Bone marrow (tissue), 2 donors: ENCODE measurements around the gene ZCCHC2.

Source experiments
- DNase-seq, 2 donors: peaks; one replicate each; lab custom pipeline; 2025; lab: John Stamatoyannopoulos, UW

Gene ZCCHC2

GRCh38 chr18:62522504-62523254, at the start of gene ZCCHC2:
TSS of gene ZCCHC2 (plus strand) at chr18:62523025. CDS start at chr18:62523425, 400 bp downstream.
- DNase-seq = peak; percentile 91 to 98

DNA sequence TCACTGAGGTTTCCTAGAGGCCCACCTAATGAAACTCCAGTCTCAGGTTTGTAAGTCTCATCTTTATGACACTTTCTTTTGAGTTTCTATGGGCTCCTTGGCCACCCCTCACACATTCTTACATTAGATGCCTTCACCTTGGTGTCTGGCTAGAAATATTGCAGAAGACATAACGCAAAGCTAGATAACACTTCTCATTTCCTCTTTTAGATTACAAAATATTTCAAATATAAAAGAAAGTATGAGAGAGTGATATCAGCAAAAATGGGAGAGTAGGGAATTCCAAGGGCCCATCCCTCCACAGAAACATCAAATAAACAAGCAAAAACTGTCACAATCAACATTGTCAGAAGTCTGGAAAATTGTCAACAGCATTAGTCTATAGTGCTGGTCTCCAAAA, 43.3 kb upstream of the ZCCHC2 start:
- DNase-seq = no peak

DNA sequence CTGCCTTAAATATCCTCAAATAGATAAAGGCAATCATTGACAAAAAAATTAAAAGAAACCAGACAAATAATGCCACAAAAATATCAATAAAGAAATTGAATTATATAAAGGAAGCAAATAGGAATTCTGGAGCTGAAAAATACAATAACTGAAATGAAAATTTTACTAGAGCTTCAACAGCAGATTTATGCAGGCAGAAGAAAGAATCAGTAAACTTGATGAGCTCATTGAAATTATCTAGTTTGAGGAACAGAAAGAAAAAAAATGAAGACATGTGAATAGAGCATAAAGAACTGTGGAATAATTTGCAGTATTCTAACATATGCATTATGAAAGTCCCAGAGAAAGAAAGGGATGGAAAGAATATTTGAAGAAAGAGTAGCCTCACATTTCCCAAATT, 41.9 kb upstream of the ZCCHC2 start:
- no peak for DNase-seq

GRCh38 chr18:62484941-62485340, 37.9 kb upstream of the ZCCHC2 start:
- no peak for DNase-seq

DNA sequence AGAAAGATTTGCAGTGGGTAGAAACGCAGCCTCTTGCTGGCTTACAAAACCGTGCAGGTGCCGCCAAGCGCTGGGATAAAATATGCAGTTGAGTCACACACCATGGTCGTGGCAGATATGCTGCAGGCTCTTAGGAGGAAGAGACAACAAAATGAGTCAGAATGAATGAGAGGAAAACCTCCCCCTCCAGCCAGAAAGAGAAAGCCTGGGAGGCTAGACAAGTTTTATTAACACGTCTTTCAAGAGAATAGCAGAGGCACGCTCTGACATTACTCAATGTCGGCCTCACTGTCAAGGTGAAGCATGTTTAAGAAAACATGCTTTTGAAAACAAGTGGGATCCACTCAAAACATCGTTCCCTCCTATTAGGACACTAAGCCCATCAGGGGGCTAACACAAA, 37.1 kb upstream of the ZCCHC2 start:
- no peak for DNase-seq

DNA sequence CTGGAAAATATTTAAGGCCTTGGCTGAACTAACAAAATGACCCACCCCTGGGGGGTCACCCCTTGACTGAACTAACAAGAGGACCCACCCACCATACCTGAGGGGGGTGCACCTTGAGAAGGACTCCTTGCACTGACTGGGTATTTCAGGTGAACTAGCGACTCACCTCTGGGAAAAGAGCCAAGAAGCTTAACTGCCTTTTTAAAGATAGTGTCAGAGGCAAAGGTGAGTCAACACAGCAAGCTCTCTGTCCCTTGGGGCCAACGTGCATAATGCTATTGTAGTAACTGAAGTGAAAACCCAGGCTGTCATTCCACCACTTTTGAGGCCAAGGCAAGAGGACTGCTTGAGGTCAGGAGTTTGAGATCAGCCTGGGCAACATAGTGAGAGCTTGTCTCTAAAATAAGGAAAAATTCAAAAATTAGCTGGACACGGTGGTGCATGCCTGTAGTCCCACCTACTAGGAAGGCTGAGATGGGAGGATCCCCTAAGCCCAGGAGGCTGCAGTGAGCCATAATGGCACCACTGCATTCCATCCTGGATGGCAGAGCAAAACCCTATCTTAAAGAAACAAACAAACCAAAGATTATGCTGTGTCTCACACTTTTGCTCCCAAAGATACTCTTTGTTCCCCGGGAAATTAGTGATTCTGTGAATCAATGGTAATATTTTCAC, 36.4 kb upstream of the ZCCHC2 start:
- no peak for DNase-seq

- DNase-seq = no peak
Observed at GRCh38 chr18:62487161-62487560, 35.7 kb upstream of the ZCCHC2 start.

DNA sequence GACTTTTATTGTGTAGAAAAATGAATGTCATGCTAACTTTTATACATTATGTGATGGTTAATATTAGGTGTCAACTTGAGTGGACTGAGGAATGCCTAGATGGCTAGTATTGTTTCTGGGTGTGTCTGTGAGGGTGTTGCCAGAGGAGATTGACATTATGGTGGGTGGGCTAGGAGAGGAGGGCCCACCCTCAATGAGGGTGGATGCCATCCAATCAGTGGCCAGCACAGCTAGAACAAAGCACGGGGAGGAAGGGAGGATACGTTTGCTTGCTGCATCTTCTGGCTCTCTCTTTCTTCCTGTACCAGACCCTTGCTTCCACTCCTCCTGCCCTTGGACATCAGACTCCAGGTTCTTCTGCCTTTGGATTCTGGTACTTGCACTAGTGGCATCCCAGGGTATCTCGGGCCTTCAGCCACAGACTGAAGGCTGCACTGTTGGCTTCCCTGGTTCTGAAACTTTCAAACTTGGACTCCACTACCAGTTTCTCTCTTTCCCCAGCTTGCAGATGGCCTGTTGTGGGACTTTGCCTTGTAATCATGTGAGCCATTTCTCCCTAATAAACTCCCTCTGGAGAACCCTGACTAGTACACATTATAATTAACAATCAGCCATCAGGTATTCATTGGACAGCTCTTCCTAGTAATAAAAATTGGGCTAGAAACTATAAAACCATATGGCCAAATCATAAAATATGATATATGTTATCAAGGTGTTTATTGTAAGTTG, 31.7 kb upstream of the ZCCHC2 start:
- no peak for DNase-seq

- no peak for DNase-seq
Observed at GRCh38 chr18:62493033-62493862, 29.6 kb upstream of the ZCCHC2 start.

GRCh38 chr18:62494764-62495163, 28.1 kb upstream of the ZCCHC2 start:
- no peak for DNase-seq

- no peak for DNase-seq
Observed at GRCh38 chr18:62496262-62496661, 26.6 kb upstream of the ZCCHC2 start.

- DNase-seq = no peak
Observed at GRCh38 chr18:62497190-62497772, 25.5 kb upstream of the ZCCHC2 start.

DNA sequence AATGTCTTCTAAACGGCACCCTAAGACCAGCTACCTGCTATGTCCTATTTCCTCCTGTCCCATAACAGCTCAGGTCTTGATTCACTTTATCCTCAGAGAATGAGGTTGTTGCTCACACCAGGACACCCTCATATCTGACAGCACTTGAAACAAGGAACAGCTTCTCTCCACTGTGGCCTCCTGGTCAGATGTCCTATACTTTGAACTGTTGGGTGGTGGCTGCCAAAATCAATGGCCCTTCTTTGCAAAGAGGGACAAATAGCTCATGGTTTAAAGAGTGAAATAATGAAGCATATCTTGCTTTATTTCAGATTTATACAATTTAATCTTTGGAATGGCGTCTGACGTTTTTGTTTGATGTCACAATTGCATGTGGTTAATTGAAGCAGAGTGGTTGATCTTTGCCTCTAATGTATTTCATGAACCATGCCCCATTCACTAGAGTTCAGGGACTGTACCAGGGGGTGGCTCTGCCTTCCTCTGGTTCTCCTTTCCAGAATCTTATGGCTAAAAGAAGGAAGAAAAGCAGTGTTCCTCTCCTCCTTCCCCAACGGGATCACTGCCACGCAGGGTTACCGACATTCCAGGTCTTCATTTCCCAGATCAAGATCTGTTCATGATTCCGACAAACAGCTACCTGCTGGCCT, 24.1 kb upstream of the ZCCHC2 start:
- DNase-seq = no peak

DNA sequence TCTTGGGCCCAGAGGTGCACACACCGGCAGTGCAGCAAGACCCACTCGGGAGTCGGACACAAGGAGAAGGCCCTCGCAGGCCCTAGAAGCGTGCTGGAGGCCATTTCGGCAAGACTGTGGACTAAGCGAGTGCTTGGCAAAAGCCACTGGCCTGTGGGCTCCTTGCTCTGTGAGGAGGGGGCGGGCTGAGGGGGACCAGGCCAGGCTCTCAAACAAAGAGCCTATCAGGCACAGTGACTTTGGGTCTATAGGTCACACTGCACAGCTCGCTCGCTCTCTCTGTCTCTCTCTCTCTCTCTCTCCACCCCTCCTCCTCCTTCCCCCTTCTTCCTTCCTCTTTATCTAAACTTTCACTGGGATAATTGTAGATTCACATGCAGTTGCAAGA, 23.6 kb upstream of the ZCCHC2 start:
- peak in 1 of 2 donors; percentile 58 for DNase-seq

DNA sequence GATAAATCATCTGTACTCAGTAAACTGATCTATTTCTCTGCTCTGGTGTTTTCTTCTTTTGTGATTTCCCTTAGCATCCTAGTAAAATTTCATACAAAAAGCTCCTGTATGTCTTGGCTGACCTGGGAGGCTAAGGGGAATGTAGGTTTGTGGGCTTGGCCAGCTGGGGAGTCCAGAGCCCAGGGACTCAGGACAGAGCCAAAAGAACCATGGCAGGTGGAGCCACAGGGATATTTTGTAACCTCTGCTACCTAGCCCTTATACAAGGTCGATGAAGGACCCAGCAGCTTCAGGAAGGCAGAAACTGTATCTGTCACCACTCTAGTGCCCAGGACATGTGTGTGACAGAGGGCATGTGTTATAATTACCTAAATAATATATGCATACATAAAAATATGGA, 22.7 kb upstream of the ZCCHC2 start:
- DNase-seq = no peak

DNA sequence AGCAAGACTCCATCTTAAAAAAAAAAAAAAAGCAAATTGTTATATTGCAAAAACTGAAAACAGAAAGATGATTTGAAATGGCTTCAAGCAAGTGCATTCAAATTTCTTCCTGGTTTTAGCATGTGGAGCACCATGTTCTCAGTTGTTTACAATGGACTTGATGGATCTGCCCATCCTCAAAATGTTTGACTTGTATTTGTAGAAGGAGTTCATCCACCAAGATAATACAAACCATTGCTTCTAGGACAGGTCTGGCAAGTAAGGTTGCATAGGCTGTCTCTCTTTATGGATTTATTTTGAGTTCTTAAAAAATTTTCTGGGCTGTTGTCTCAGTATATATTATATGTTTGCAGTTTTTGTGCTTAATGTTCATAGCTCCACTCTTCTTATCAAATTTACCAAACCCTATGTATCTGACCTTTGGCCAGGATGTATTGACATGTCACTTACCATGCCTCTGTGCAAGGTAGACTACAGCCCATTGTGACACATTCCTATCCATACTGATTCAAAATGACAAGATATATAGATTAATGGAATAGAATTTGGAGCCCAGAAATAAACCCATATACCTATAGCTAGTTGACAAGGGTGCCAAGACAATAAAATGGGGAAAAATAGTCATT, 21.7 kb upstream of the ZCCHC2 start:
- DNase-seq = no peak

DNA sequence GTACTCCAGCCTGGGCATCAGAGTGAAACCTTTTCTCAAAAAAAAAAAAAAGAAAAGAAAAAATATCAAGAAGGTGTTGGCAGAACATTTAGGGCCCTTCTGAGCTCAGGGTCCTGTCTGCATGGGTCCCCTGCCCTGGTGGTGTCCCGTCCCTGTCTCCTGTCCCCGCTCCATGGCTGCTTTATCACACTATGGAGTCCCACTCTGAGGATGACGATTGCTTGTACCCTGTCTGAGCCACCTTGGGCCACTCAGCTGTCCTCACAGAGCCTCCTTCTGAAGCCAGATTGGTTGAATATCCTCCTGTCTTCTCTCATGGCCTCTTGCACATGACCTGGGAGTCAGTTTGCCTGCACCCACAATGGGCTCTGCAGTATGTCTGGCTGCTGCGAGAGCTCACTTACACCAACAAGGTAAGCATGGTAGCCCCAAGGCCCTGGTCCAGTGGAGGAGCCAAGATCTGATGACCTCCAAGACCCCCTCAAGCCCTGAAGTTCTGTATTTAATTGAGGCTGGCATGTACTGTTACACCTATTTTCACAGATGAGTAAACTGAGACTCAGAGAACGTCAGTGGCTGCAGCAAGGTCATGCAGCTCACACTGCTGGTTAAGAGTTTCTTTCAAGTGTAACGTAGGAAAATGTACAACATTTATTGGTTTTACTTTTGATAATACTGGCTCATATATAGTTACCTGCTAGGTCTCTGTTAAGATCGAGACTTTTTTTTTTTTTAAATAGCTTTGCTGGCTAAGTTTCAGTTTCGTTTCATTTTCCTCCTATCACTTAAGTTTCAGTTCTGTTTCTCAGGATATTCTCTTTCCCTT, 16.9 kb upstream of the ZCCHC2 start:
- peak; percentile 2 to 75 for DNase-seq

- DNase-seq = no peak
Observed at GRCh38 chr18:62506495-62507143, 16.2 kb upstream of the ZCCHC2 start.

GRCh38 chr18:62509779-62510178, 13.0 kb upstream of the ZCCHC2 start:
- DNase-seq = no peak
